PC-3 (cell line): ENCODE results near the gene NLE1. TPM values are rescaled to one million over a fixed set of nuclear protein-coding genes. Genes with fewer than 3 reads are reported as not detected.

Experiments used
- ATAC-seq: fragments of 200-7000 bp; cut with Tn5 transposase; 2 replicates; pipeline ENCODE4 v1.9.1; 2020; ENCODE audit warnings: mild to moderate bottlenecking, moderate library complexity
- BruUV-seq: library from RNA; stranded (reverse); fragments of 400-500 nt; replicated peaks from 2 replicates; lab custom pipeline; 2021; lab: Mats Ljungman, UMichigan
- CTCF ChIA-PET: fragments of 300-600 bp; sonication (Branson Sonifier 250); formaldehyde crosslinking; loops from one replicate; lab custom pipeline; 2022; ENCODE audit warnings: antibody characterized with exemption; lab: Charles Lee
- POLR2A ChIA-PET: fragments of 300-600 bp; sonication (Branson Sonifier 250); formaldehyde crosslinking; loops from one replicate; lab custom pipeline; 2022; ENCODE audit warnings: antibody characterized with exemption; ENCODE audit not compliant: unreplicated experiment; lab: Charles Lee
- DNase-seq: peaks from one replicate; pipeline ENCODE4 v3.0.0-alpha.2; 2015
- H2AFZ ChIP-seq: fragments of 300-600 bp; sonication (generic); 2 replicates; pipeline ENCODE4 v1.6.0; 2016; ENCODE audit warnings: antibody characterized with exemption, low read length
- H3F3A ChIP-seq: fragments of 300-600 bp; sonication (generic); one replicate; pipeline ENCODE4 v1.6.0; 2017; ENCODE audit warnings: antibody characterized with exemption, low read length, control low read depth, mild to moderate bottlenecking; ENCODE audit not compliant: unreplicated experiment
- H3K27ac ChIP-seq: fragments of 300-600 bp; sonication (generic); 2 replicates; pipeline ENCODE4 v1.5.1; 2016; ENCODE audit warnings: mild to moderate bottlenecking, low read length
- H3K27me3 ChIP-seq: fragments of 300-600 bp; sonication (generic); 2 replicates; pipeline ENCODE4 v1.6.1; 2016; ENCODE audit warnings: low read length, mixed read lengths
- H3K36me3 ChIP-seq: fragments of 300-600 bp; sonication (generic); 2 replicates; pipeline ENCODE4 v1.6.1; 2016; ENCODE audit warnings: low read depth, mixed run types, low read length, mixed read lengths
- H3K4me1 ChIP-seq: fragments of 300-600 bp; sonication (generic); 2 replicates; pipeline ENCODE4 v1.5.1; 2016; ENCODE audit warnings: low read length; ENCODE audit not compliant: insufficient read depth
- H3K4me2 ChIP-seq: fragments of 300-600 bp; sonication (generic); 2 replicates; pipeline ENCODE4 v1.6.0; 2016; ENCODE audit warnings: low read length
- H3K4me3 ChIP-seq: fragments of 300-600 bp; sonication (generic); 2 replicates; pipeline ENCODE4 v1.5.1; 2016; ENCODE audit warnings: mild to moderate bottlenecking, low read length, mixed read lengths
- H3K79me2 ChIP-seq: fragments of 300-600 bp; sonication (generic); 2 replicates; pipeline ENCODE4 v1.6.1; 2017; ENCODE audit warnings: low read length, mixed read lengths
- H3K9ac ChIP-seq: fragments of 300-600 bp; sonication (generic); 2 replicates; pipeline ENCODE4 v1.6.0; 2016; ENCODE audit warnings: mild to moderate bottlenecking, low read length
- H3K9me2 ChIP-seq: fragments of 300-600 bp; sonication (generic); replicated peaks from 2 replicates; pipeline ENCODE4 v1.6.1; 2016; ENCODE audit warnings: mixed run types, low read length, mixed read lengths
- H3K9me3 ChIP-seq: fragments of 300-600 bp; sonication (generic); 2 replicates; pipeline ENCODE4 v1.6.1; 2016; ENCODE audit warnings: low read length, mixed read lengths
- H4K20me1 ChIP-seq: fragments of 300-600 bp; sonication (generic); 2 replicates; pipeline ENCODE4 v1.6.1; 2016; ENCODE audit warnings: low read length, mixed read lengths
- EZH2 ChIP-seq: fragments of 300-600 bp; sonication (generic); IDR thresholded peaks from one replicate; pipeline ENCODE4 v1.6.1; 2017; ENCODE audit warnings: antibody characterized with exemption, mild to moderate bottlenecking, low read length; ENCODE audit not compliant: unreplicated experiment
- EZH2phosphoT487 ChIP-seq: fragments of 300-600 bp; sonication (generic); IDR thresholded peaks from 2 replicates; pipeline ENCODE4 v1.6.1; 2018; ENCODE audit warnings: mild to moderate bottlenecking, antibody characterized with exemption, low read length, borderline replicate concordance
- intact Hi-C: fragments of 100-400 bp; cut with micrococcal nuclease; formaldehyde crosslinking; loops from 2 replicates; pipeline ENCODE4 v1.9.0; 2023
- total RNA-seq: library from RNA; depleted of rRNA; stranded (reverse); fragments of >200 nt; gene quantifications from 2 replicates; pipeline ENCODE4 v1.2.3, GENCODE V29; 2014
- TF ChIP-seq, protein P1 (sequence below): fragments of 300-600 bp; sonication (generic); conservative IDR thresholded peaks from 2 replicates; pipeline ENCODE4 v1.5.1; 2017; ENCODE audit warnings: antibody characterized with exemption, low read depth, mild to moderate bottlenecking, low read length

The NLE1 gene
- total RNA-seq, 1 experiment from 2014 or later: 18.6 TPM

DNA sequence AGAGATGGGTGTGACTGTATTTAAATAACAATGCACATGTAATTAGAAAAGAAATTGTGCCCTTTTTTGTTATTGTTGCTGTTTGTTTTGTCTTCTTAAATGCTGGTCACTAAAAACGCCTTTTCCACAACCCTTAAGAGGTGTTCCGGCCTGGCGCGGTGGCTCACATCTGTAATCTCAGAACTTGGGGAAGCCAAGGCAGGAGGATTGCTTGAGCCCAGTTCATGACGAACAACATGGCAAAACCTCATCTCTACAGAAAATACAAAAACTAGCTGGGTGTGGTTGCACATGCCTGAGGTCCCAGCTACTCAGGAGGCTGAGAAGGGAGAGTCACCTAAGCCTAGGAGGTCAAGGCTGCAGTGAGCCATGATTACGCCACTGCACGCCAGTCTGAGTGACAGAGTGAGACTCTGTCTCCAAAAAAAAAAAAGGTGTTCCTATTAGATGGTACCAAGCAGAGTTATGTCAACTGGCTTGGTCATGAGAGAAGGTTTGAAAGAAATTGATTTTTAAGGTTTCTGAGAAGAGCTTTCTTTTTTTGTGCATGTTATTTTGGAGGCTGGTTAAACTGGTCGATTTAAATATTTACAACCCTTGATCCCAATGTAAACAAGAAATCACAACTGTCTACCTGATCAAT, 55.1 kb downstream of the NLE1 start:
- Histone ChIP-seq H3K79me2 (peaks cover 57% of the 10 kb centered on the region), H3K9ac (peak overlapping the region; percentile 100)
- BruUV-seq: no TSS peak

DNA sequence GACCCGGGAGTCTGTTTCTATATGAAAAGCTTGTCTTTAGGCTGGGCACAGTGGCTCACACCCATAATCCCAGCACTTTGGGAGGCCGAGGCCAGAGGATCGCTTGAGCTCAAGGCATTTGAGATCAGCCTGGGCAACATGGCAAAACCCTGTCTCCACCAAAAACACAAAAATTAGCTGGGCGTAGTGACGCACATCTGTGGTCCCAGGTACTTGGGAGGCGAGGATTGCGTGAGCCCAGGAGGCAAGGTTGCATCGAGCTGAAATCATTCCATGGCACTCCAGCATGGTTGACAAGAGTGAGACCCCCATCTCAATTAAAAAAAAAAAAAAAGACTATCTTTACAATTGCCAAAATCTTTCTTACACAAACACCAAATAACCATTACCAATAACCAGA, 55.9 kb downstream of the NLE1 start:
- peak overlapping the region; percentile 99 for H3K27ac ChIP-seq
- no peaks in the 10 kb centered on the region for H3K9me3 ChIP-seq
- TF ChIP-seq, protein P1, sequence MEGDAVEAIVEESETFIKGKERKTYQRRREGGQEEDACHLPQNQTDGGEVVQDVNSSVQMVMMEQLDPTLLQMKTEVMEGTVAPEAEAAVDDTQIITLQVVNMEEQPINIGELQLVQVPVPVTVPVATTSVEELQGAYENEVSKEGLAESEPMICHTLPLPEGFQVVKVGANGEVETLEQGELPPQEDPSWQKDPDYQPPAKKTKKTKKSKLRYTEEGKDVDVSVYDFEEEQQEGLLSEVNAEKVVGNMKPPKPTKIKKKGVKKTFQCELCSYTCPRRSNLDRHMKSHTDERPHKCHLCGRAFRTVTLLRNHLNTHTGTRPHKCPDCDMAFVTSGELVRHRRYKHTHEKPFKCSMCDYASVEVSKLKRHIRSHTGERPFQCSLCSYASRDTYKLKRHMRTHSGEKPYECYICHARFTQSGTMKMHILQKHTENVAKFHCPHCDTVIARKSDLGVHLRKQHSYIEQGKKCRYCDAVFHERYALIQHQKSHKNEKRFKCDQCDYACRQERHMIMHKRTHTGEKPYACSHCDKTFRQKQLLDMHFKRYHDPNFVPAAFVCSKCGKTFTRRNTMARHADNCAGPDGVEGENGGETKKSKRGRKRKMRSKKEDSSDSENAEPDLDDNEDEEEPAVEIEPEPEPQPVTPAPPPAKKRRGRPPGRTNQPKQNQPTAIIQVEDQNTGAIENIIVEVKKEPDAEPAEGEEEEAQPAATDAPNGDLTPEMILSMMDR: no peak
- TF ChIP-seq EZH2phosphoT487 (no peak), EZH2 (no peak)
- no peaks in the 10 kb centered on the region for H4K20me1 ChIP-seq
- H3F3A ChIP-seq: peaks cover 17% of the 10 kb centered on the region
- H3K4me2 ChIP-seq: peak overlapping the region; percentile 96
- no peaks in the 10 kb centered on the region for H3K27me3 ChIP-seq
- peaks cover 66% of the 10 kb centered on the region for H3K79me2 ChIP-seq
- no peaks in the 10 kb centered on the region for H3K9me2 ChIP-seq
- H3K4me1 ChIP-seq: peaks cover 70% of the 10 kb centered on the region
- DNase-seq: no peak
- H3K4me3 ChIP-seq: peak overlapping the region; percentile 88
- CTCF ChIA-PET: no interaction called here
- POLR2A ChIA-PET: no interaction called here
- H2AFZ ChIP-seq: no peak overlapping the region
- no TSS peak for BruUV-seq
- ATAC-seq: no peak
- H3K36me3 ChIP-seq: no peaks in the 10 kb centered on the region; the same call in 1 of the 2 replicates
- peak overlapping the region; percentile 100 for H3K9ac ChIP-seq
- intact Hi-C loops: loop anchor here (5.0 kb wide), 1 partner anchor 64 kb away; no protein-coding TSS in a partner anchor

More for the DNA sequence above, 55.1 kb downstream of the NLE1 start:
- Histone ChIP-seq H3K9me3 (no peaks in the 10 kb centered on the region), H2AFZ (no peak overlapping the region), H3K4me1 (peaks cover 61% of the 10 kb centered on the region), H3K36me3 (no peaks in the 10 kb centered on the region), H3K4me3 (peak overlapping the region; percentile 88), H3K4me2 (peak overlapping the region; percentile 96), H3F3A (peaks cover 17% of the 10 kb centered on the region), H3K9me2 (no peaks in the 10 kb centered on the region), H3K27ac (peak overlapping the region; percentile 99), H4K20me1 (no peaks in the 10 kb centered on the region), H3K27me3 (no peaks in the 10 kb centered on the region)
- TF ChIP-seq EZH2 (no peak), EZH2phosphoT487 (no peak)
- TF ChIP-seq, protein P1: no peak
- DNase-seq (peak; percentile 64), ATAC-seq (no peak)
- ChIA-PET POLR2A (no interaction called here), CTCF (interaction anchor here (0.7 kb wide), 1 partner anchor 44 kb away, joined by 6 read pairs; no protein-coding TSS in a partner anchor)
- intact Hi-C loops: loop anchor here (5.0 kb wide), 1 partner anchor 65 kb away; no protein-coding TSS in a partner anchor

DNA sequence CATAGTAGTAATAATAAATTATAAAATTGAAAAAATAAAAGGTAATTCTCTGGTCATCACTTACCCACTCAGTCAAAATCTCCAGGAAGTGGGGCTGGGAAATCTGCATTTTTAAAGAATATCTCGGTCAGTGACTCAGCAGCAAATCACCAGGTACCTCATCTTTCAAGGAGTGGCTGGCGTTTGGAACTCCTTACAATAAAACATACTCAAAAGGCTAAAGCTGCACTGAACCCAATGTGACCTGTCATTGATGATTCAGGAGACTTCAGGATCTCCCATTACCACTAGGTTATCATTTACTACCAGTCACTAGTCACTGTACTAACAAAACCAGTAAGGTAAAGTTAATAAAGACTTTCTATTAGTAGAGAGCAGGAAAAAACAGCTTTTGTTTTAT, 57.1 kb downstream of the NLE1 start:
- H3K9me2 ChIP-seq: no peaks in the 10 kb centered on the region
- peak overlapping the region; percentile 96 for H3K4me2 ChIP-seq
- H4K20me1 ChIP-seq: no peaks in the 10 kb centered on the region
- peak overlapping the region; percentile 99 for H3K27ac ChIP-seq
- DNase-seq (peak; percentile 93), ATAC-seq (peak; percentile 41)
- no peak overlapping the region for H2AFZ ChIP-seq
- peak overlapping the region; percentile 88 for H3K4me3 ChIP-seq
- H3K9ac ChIP-seq: peak overlapping the region; percentile 100
- POLR2A ChIA-PET: no interaction called here
- H3K27me3 ChIP-seq: no peaks in the 10 kb centered on the region
- no peaks in the 10 kb centered on the region; the same call in 1 of the 2 replicates for H3K36me3 ChIP-seq
- CTCF ChIA-PET: interaction anchor here (0.5 to 0.8 kb wide), 2 partner anchors 22 to 107 kb away, joined by 4 to 6 read pairs; partner anchors contain the start of gene RFFL
- intact Hi-C loops: loop anchor here (1.0 to 5.0 kb wide), 2 partner anchors 22 to 63 kb away; partner anchors contain the start of gene RFFL
- H3K79me2 ChIP-seq: peaks cover 78% of the 10 kb centered on the region
- no TSS peak for BruUV-seq
- peaks cover 79% of the 10 kb centered on the region for H3K4me1 ChIP-seq
- TF ChIP-seq EZH2 (no peak), EZH2phosphoT487 (no peak)
- TF ChIP-seq, protein P1: no peak
- H3K9me3 ChIP-seq: no peaks in the 10 kb centered on the region
- peaks cover 19% of the 10 kb centered on the region for H3F3A ChIP-seq
